BE2C (cell line): Measurements from ENCODE around the gene KDM3A.
"Not testable (repeated sequence)": the region's sequence is repeated elsewhere in the genome, so short reads cannot be mapped to it uniquely, and the experiment has no call there.

Experiments used
- DNase-seq: peaks from one replicate; pipeline ENCODE4 v3.0.0-alpha.2; 2020
- H3K27me3 ChIP-seq: fragments of 250-450 bp; sonication (Bioruptor Pico); 2 replicates; pipeline ENCODE4 v1.5.1; 2020; ENCODE audit warnings: mild to moderate bottlenecking
- H3K36me3 ChIP-seq: fragments of 250-450 bp; sonication (Bioruptor Pico); 2 replicates; pipeline ENCODE4 v1.5.1; 2020; ENCODE audit warnings: mild to moderate bottlenecking
- H3K4me1 ChIP-seq: fragments of 250-450 bp; sonication (Bioruptor Pico); 2 replicates; pipeline ENCODE4 v1.5.1; 2020
- H3K4me3 ChIP-seq: 2 replicates; pipeline ENCODE4 v1.5.1; 2011; ENCODE audit warnings: low read depth, low read length
- H3K9me3 ChIP-seq: fragments of 250-450 bp; sonication (Bioruptor Pico); 2 replicates; pipeline ENCODE4 v1.5.1; 2020
- CTCF ChIP-seq: IDR thresholded peaks from 2 replicates; pipeline ENCODE4 v1.5.1; 2012; ENCODE audit warnings: mild to moderate bottlenecking, low read depth, low read length

KDM3A gene

GRCh38 chr2:86492048-86492453 lies 50.9 kb downstream of the KDM3A start:
- no peaks in the 10 kb centered on the region for H3K9me3 ChIP-seq
- no peak for TF ChIP-seq CTCF
- no peak overlapping the region for H3K4me3 ChIP-seq
- DNase-seq, result no peak
- H3K27me3 ChIP-seq, result no peaks in the 10 kb centered on the region
- peaks cover 17% of the 10 kb centered on the region for H3K36me3 ChIP-seq
- H3K4me1 ChIP-seq, result no peaks in the 10 kb centered on the region

GRCh38 chr2:86496391-86496790 lies 55.2 kb downstream of the KDM3A start:
- not testable (repeated sequence) for H3K4me3 ChIP-seq, H3K4me1 ChIP-seq, H3K36me3 ChIP-seq, DNase-seq, H3K9me3 ChIP-seq, H3K27me3 ChIP-seq

GRCh38 chr2:86498468-86499260 lies 57.5 kb downstream of the KDM3A start:
- Histone ChIP-seq H3K27me3 (no peaks in the 10 kb centered on the region), H3K4me1 (no peaks in the 10 kb centered on the region), H3K9me3 (no peaks in the 10 kb centered on the region), H3K4me3 (no peak overlapping the region), H3K36me3 (no peaks in the 10 kb centered on the region)
- no peak for TF ChIP-seq CTCF
- no peak for DNase-seq

GRCh38 chr2:86499326-86499725 lies 58.2 kb downstream of the KDM3A start:
- Histone ChIP-seq H3K27me3 (no peaks in the 10 kb centered on the region), H3K4me3 (no peak overlapping the region), H3K36me3 (no peaks in the 10 kb centered on the region), H3K9me3 (no peaks in the 10 kb centered on the region), H3K4me1 (no peaks in the 10 kb centered on the region)
- DNase-seq, result no peak
- TF ChIP-seq CTCF, result no peak

- Histone ChIP-seq H3K36me3 (no peaks in the 10 kb centered on the region), H3K4me1 (no peaks in the 10 kb centered on the region), H3K4me3 (no peak overlapping the region), H3K9me3 (no peaks in the 10 kb centered on the region), H3K27me3 (no peaks in the 10 kb centered on the region)
- no peak for DNase-seq
- no peak for TF ChIP-seq CTCF
These were observed 59.3 kb downstream of the KDM3A start for GRCh38 chr2:86500325-86501083.

GRCh38 chr2:86507600-86507999 lies 66.4 kb downstream of the KDM3A start:
- Histone ChIP-seq H3K4me1 (no peaks in the 10 kb centered on the region), H3K9me3 (no peaks in the 10 kb centered on the region), H3K36me3 (no peaks in the 10 kb centered on the region), H3K27me3 (no peaks in the 10 kb centered on the region), H3K4me3 (no peak overlapping the region)
- no peak for TF ChIP-seq CTCF
- DNase-seq, result no peak
